ENCODE measurements around the gene MUSTN1. TPM values are rescaled to one million over a fixed set of nuclear protein-coding genes. Genes with fewer than 3 reads are reported as not detected.

The MUSTN1 gene
- polyA plus RNA-seq, 1 donor, result 203 TPM

DNA sequence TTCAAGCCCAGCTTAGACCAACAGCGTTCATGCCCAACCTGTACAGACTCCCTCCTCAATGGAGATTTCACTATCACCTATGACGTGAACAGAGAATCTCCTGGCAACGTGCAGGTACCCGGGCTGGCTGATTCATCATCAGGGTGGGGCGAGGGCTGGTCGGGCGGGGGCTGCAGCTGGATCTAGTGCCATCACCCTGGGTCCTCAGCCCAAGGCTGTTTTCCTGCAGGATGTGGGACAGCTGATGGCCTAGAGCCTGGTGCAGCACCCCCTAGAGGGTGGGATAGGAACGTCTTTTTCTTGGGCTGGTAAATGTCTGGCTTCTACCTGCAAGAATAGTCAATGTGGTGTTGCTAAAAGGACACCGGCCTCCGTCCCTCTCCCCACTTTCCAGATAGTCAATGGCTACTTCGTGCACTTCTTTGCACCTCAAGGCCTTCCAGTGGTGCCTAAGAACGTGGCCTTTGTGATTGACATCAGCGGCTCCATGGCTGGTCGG, 35.8 kb downstream of the MUSTN1 start:
- no peak for DNase-seq

DNA sequence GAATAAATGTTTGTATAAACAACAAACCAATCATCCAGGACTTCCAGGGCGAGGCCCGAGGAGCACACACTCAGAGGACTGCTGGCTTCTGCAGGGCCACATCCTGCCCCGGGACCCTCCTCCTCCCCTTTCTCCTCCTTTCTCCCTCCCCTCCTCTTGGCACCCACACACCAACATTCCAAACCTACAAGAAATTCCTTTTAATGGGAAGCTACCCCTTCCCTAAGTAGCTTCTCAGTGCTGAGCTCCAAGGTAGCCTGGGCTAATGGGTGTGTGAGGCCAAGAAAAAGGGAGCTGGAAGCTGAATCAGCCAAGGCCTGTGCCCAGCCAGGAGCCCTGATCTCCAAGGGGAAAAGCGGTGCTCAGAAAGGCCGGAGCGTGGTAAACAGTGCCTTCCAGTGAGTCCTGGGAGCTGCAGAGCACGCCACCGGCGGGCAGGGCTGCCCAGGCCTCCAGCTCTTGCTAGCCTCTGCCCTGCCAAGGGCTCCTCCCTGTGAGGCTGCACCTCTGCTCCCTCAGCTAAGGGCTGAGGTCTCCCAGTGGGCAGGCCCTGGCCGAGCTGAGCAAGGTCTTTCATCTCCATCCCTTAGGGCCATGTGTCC, 36.3 kb downstream of the MUSTN1 start:
- no peak for DNase-seq

DNA sequence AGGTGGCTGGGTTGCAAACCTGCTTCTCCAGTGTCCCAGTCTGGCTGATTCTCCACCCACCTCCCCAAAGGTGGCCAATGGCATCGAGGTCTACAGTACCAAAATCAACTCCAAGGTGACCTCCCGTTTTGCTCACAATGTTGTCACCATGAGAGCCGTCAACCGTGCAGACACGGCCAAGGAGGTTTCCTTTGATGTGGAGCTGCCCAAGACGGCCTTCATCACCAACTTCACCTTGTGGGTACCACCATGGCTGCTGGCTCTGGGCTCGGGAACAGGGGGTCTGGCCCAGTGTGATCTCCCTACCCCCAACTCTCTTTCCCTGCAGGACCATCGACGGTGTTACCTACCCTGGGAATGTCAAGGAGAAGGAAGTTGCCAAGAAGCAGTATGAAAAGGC, 38.4 kb downstream of the MUSTN1 start:
- DNase-seq, result no peak

DNA sequence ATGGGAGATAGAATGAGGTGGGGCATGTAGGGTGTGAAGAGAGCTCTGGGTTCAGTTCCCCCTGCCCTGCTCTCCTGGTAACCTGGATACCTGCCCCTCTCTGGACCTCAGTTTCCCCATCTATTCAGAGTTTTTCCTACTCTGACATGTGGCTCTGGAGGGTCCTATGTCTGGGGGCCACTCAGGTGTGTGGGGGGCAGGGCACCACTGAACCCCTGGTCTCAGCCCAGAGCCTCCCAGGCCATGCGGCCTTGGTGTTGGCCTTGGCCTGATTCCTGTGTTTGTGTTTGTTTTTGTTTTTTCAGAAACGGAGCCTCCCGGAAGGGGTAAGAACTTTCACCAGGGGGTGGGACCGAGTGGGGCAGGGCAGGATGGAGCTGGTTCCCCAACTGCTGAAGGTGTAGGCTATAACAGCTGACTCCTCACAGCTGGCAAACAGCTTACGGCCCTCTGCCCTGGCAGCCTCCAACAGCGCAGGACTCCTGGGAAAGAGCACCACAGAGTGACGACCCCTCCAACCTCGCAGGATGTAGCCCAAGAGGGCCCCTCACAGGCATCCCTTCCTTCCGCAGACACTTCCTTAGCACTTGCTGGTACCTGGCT, 39.4 kb downstream of the MUSTN1 start:
- DNase-seq, result no peak

DNA sequence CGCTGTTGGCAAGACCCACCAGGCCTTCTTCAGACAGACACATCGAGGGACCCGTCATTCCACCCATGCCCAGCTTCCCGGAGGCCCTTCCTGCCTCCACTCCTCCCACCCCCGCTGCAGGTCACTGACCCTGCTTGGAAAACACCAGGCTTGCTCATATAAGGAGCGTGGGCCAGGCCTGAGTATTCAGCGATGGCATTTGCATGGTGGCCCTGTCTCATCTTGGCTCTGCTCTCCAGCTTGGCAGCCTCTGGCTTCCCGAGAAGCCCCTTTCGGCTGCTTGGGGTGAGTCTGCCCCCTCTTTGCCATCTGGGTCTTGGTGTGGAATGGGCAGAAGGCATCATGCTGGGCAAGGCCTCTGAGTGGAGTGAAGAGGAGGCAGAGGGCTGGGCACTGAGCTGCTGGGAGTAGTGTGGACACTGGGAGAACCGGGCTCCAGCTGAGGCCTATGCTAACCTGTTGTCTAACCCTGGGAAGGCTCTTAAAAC, 40.2 kb downstream of the MUSTN1 start, which contains the start of gene ITIH3:
Gene ITIH3, plus strand, starts transcription at position 185 of the 488 bp plus-strand sequence. Its CDS starts 8 bp downstream, at position 193.
- DNase-seq, result no peak

DNA sequence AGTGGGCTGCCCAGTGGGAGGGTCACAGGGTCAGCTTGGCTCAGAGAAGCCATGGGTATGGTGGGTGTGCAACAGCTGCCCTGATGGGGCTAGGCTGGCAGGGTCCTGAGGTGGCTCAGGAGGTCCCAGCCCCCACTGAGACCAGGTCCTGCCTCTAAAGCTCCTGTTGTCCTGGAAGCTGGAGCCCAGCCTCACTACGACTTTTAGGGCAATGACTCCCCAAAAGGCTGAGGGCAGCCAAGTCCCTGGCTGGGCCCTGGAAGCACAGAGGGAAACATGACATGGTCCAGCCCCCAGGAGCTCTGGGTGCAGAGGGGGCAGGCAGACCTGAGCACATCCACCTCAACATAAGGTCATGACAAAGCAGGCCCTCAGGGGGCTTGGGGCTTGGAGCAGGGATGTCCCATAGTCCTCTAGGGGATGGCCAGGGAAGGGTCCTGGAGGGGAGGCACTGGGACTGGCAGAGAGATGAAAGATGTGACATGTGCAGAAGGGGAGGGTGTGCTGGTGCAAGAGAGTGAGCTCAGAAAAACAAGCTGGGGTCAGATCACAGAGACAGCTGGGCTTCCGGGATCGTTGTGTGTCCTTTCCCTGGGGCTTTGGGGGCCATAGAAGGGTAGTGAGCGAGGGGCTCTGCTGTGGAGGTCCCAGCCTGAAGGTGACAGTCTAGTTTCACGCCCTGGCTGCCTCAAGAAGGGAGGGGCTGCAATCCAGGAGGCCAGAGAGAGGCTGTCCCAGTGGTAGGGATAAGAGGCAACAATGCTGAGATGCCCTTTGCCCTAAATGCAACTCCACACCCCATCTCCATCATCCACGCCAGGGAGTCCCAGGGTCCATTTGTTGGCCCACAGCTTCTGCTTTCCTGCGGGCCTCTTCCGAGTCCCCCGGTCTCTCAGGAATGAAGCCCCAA, 40.9 kb downstream of the MUSTN1 start:
- DNase-seq, result no peak

DNA sequence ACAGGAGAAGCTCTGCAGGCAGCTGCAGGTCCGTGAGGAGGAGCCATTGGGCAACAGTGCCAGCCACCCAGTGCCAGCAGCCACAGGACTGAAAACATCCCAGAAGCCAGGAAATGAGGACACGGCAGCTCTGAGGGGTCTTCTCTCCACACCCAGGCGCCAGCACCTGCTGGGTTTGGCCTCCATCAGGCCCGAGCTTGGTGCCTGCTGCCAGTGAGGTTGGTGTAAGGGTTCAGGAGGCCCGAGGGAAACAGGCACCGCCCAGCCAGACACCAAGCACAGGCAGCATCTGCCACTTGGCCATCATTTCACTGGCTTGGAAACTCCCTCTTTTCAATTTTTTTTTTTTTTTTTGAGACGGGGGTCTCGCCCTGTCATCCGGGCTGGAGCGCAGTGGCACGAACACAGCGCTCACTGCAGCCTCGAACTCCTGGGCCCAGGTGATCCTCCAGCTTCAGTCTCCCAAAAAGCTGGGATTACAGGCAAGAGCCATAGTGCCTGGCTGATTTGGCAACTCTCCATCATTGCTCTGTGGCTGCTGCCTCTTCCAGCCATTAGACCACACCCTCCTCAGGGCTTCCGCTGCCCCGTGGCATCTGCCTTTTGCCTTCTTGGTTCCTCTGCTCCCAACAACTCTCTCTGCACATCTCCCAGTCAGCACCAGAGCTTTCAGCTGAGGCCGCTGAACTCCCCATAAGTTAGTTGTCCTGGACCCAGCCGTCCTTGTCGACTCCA, 41.7 kb downstream of the MUSTN1 start:
- DNase-seq, result no peak

DNA sequence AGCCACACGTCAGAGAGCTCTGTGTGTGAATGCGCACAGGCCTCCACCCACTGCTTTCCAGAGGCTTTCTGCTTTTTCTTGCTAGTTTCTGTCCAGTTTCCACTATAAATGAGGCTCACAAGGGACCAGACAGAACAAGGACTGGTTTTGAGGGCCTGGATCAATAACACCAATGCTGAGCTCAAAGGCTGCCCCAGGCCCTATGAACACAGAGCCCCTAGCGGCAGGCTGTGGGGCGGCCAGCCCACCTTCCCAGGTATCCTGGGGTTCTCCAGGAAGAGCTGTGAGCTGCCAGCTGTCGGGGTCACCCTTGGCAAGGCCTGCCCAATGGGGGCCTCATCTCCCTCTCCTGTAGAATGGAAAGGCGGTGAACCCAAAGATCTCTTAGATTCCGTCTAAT, 42.4 kb downstream of the MUSTN1 start:
- no peak for DNase-seq

DNA sequence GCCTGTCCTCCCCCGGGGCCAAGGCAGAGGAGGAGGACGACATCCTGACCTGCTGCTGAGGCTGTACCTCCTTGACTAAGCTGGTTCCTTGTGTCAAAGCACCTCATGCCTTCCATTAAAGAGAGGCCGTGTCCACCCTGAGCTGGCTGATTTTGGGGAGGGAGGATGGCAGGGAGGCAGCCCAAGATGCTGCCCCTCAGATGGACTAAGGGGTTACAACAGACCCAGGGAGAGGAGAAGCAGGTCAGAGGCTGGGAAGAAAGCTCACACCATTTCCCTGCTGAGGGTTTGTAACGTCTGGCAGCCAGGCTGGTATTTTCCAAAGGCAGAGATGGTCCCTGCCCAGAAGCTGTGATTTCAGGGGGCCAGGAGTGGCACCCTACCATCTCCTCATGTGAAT, 42.9 kb downstream of the MUSTN1 start:
- no peak for DNase-seq

DNA sequence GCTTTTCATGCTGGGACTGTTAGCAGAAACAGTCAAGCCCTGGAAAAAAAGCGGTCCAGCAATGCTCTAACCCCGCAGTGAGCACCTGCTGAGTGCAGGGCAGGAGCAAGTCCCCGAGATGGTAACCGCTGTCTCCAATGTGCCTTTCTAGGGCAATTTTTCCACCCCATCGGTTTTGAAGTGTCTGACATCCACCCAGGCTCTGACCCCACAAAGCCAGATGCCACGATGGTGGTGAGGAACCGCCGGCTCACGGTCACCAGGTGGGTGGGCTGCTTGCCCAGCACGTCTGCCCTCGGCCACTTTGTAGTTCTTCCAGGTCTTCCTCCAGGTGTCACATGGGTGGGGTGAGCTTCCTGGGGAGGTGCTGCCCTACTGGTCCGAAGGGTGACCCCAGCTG, 43.5 kb downstream of the MUSTN1 start:
- no peak for DNase-seq

DNA sequence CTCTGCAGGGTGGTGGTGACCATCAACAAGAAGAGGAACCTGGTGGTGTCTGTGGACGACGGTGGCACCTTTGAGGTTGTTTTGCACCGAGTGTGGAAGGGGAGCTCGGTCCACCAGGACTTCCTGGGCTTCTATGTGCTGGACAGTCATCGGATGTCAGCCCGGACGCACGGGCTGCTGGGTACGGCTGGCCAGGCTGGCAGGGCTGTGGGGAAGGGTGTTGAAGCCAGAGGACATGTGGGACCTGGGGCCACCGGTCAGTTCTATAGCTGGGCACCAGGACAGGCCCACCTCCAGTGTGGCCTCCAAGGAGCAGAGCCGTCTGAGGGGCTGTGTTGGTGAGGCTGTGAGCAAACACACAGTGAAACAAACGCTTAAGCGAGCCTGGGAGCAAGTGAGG, 44.1 kb downstream of the MUSTN1 start:
- DNase-seq, result no peak

DNA sequence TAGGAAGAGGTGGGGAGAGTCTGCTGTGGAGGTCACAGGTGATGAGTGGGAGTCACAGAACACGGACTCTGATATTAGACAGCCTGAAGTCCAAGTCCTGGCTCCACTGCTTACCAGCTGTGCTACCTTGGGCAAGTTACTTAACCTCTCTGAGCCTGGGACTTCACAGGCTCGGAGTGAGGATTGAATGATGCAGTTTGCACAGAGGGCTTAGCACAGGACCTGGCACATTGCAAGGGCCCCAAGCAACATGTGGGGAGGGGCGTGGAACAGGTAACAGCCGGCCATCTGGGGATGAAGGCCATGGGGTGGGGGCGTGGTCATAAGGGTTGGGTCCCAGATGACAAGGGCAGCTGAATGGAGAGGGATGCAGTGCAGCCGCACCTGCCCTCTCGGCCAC, 44.5 kb downstream of the MUSTN1 start:
- no peak for DNase-seq

DNA sequence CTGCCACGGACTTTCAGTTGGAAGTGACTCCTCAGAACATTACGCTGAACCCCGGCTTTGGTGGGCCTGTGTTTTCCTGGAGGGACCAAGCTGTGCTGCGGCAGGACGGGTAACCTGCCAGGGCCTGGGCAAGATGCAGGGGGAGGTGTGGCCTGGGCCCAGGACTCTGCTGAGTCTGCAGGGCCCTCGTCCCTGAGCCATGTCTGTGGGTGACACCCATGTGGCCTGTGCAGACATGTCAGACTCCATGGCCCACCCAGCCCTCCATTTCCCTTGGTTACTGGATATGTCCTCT, 45.1 kb downstream of the MUSTN1 start:
- DNase-seq, result no peak

DNA sequence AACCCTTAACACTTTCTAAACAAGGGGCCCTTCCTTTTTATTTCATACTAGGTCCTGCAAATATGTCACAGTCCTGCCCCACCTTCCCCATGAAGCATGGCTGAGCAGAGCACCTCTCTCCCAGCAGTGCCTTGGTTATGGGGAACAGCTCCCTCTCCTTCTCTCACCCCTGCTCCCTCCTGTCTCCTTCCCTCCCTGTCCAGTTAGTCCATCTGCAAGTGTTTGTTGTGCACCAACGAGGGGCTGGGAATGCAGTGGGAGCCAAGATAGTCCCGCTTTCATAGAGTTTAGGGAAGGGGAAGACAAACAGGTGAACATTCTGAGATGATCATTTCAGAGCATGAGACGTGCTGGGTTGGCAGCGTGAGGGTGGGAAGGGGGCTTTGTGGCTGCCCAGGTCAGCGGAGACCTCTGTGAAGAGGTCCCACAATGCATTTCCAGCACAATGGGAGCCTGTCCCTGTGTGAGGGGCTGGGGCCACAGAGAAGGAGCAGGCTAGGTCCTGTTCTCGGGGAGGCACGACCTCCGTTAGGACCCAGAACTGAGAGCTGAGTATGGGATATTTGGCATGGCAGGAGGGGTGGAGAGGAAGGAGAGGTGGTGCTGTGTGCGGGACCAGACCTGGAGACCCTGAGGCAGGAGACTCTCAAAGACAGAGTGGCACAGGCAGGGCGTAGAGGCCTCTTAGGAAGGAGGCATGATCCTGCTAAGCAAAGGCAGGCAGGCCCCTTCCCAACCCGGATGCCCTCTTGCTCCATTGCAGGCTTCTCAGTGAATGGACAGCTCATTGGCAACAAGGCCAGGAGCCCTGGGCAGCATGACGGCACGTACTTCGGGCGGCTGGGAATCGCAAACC, 45.7 kb downstream of the MUSTN1 start:
- DNase-seq, result no peak

DNA sequence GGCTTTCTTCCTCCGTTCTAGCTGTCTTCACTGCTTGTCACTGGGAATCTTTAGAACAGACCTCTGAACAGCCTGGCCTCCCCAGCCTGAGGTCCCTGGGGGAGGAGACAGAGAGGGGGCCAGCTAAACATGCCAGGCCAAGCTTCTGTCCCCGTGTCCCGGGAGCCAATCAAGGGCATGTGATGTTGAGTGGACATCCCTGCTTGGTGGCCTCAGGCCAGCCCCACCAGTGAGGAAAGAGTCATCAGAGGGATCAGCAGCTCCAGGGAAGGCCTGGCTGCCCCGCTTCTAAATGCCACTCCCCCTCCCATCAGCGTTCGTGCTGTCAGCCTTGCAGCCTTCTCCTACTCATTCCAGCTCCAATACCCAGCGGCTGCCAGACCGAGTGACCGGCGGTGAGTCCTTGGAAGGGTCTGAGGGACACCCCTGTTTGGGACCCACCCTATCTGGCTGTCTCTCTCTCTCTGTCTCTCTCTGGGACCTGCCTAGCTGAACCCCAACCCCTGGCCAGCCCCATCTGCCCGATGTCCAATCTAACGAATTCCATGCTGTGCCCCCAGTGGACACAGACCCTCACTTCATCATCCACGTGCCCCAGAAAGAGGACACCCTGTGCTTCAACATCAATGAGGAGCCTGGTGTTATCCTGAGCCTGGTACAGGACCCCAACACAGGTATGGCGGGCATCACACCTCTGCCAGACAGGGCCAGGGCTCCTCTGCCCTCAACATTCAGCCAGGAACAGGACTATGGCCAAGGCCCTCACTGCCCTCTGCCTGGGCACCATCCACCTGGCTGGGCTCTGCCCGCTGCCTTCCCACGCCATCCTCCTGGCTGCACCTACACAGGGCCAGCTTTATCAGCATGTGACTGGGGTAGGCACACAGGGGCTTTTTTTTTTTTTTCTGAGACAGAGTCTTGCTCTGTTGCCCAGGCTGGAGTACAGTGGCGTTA, 46.9 kb downstream of the MUSTN1 start:
- DNase-seq, result no peak

DNA sequence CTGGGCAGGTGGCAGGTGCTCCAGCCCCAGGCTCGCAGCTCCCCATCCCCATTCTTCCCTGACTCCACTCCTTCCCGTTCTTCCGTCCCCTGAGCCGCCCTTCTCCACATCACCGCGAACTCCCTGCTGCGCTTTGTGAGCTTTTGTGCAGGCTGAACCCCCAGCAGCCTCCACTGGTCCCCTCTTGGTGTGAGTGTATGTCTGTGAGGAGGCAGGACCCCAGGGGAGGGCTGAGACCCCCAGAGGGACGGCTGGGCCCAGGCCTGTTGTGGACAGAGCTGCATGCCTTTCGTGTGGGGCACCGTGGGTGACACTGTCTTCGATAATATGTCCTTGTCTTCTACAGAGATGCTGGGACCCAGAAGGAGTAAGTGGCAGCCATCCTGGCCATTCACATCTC, 47.6 kb downstream of the MUSTN1 start:
- DNase-seq, result no peak

DNA sequence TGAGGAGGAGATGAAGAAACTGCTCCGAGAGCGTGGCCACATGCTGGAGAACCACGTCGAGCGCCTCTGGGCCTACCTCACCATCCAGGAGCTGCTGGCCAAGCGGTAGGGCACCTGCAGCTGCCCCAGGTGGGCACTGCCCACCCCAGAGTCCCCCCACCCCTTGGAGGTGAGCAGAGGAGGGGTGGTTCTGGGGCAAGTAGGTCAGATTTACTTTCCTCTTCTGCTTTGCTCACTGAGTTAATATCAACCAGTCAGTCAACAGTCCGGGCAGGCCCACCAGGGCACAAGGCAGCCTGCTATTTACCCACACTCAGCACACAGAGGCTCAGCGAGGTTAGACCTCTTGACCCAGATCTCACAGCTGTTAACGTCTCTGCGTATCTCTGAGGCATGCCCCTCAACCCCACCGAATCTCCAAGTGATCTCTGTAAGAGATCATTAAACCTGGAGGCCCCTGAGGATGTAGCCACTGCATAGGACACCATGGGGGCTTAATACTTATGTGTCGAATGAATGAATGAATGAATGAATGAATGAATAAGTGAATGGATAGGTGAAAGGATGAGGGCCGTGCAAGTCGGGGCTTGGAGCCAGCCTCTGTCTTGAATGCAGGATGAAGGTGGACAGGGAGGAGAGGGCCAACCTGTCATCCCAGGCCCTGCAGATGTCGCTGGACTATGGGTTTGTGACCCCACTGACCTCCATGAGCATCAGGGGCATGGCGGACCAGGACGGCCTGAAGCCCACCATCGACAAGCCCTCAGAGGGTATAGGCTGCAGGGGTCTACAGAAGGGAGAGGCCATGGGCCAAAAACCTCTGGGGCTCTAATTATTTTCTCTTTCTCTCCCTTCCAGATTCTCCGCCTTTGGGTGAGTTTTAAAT, 48.2 kb downstream of the MUSTN1 start:
- no peak for DNase-seq

DNA sequence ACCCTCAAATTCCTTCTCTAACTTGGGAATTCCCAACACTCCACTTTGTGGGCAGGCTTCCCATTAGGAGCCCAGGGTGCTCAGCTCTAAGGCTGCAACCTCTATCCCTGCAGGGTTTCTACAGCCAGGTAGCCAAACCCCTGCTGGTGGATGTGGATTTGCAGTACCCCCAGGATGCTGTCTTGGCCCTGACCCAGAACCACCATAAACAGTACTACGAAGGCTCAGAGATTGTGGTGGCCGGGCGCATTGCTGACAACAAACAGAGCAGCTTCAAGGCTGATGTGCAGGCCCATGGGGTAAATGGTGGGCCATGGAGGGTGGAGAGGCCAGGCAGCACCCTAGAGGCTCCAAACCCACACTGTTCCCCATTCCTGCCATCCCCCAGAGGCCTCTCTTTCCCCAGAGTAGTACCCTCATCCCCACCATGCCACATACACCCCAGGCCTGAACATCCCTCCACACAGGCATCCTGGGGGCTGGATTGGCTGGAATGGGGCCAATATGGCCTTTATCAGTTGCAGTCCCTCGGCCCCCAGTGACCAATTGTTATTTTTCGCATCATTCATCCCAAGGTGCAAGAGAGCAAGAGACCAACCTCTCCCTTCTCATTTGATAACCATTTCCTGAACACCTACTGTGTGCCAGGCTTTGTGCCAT, 49.8 kb downstream of the MUSTN1 start:
- DNase-seq, result no peak

DNA sequence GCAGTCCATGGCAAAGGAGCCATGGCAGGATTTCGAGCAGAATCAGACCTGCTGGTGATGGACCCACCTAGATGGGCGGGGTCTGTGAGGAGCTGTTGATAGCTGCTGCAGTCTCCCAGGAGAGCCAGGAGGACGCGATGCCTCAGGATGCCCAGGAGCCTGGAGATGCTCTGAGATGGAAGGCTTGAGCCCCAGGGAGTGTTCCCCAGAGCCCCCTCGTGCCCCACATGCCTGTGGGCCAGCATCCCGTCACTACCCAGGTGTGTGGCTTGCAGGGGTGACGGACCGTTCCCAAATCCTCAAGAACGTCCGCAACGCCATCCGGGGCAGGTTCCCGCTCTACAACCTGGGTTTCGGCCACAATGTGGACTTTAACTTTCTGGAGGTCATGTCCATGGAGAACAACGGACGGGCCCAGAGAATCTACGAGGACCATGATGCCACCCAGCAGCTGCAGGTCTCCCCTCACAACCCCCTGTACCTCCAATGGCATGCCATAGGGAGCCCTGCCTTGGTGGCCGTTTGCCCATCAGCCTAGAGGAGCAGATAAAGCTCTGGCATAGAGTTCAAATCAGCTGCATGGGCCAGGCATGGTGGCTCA, 50.7 kb downstream of the MUSTN1 start:
- no peak for DNase-seq
